GM18867 (cell line): ENCODE measurements around the gene MOGAT3.

ENCODE experiments used
- ATAC-seq: cut with Tn5 transposase; IDR thresholded peaks from one replicate; pipeline ENCODE4 v1.9.1; 2021; ENCODE audit warnings: mild to moderate bottlenecking, moderate library complexity; ENCODE audit not compliant: unreplicated experiment

The MOGAT3 gene

GRCh38 chr7:101200862-101201599 is at the start of gene MOGAT3:
MOGAT3 (minus strand) TSS chr7:101201036; CDS start chr7:101200854, 182 bp downstream.
- no peak for ATAC-seq

DNA sequence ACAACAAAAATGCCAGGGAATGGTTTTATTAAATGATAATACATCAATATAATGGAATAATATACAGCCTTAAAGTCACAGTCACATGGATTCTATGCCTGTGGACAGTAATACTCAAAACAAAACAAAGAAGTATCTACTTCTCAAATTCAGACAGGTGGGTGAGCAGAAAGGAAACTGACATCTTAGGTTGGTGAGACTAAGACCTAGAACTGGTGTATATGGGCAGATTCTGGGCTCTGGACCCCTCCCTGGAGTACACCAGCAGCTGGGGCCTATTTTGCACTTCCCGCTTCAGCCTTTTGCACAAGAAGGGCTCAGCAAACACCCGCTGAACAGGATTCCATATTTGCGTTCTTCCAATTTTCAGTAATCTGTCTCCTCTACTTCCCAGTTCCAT is 49.5 kb upstream of the MOGAT3 start:
- no peak for ATAC-seq

- no peak for ATAC-seq
Measured at GRCh38 chr7:101248276-101248675, 47.4 kb upstream of the MOGAT3 start.

DNA sequence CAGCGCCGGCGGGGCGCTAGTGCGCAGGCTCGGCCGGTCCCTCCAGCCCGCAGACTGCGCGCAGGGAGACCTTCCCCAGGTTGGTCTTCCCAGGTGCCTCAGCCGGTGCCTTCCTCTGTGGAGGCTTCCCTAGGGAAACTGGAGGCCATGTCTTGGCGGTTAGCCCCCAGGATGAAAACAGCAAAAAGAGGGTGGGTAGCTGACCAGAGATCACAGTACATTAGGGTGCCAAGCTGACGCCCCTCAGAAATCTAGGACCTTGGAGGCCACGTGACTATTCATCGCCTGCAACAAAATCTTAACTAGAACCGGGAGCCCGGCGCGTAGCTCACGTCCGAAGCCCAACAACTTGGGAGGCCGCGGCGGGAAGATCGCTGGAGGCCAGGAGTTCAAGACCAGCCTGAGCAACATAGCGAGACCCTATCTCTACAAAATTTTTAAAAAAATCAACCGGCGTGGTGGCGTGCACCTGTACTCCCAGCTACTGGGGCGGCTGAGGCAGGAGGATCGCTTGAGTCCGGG is 44.4 kb upstream of the MOGAT3 start:
- no peak for ATAC-seq

DNA sequence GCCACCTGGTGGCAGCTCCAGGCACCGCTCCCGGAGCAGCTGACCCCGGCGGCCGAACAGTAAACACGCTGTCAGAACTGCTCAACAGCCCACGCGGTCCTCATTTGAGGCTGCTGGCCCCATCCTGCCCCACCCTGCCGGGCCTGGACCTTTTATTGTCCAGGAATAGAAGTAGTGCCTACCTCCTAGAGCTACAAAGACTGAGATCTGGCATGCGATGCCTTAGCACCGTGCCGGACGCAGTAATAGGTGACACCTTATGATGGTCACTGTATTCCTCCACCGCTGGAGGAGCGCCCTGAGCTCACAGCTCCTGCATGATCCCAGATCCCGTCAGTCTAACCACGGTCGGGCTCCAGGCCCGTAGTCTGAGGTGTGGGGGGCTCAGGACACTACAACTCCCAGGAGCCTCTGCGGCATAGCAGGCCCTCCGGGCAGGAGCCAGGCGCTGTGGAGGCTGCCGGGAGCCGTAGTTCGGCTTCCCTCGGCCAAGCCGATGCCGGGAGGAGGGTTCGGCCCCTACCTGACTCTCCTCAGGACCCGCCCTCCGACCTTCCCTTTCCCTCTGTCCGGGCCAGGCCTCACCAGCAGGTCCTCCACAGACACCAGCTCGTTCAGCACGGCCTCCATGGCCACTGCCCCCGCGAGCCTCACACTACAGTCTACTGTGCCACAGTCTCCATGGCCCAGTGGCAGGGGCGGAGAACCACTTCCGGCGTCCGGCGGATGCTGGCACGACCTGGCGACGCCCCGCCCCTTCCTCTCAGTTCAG is 43.7 kb upstream of the MOGAT3 start, which contains the start of gene FIS1:
FIS1 (minus strand) TSS at position 707 of the 772 bp plus-strand sequence; CDS start at position 630, 77 bp downstream.
- ATAC-seq = peak; percentile 92

- ATAC-seq = no peak
Measured at GRCh38 chr7:101243646-101244374, 43.0 kb upstream of the MOGAT3 start.

GRCh38 chr7:101241443-101242349 is 40.9 kb upstream of the MOGAT3 start:
- no peak for ATAC-seq

GRCh38 chr7:101241015-101241363 is 40.2 kb upstream of the MOGAT3 start:
- ATAC-seq = no peak

DNA sequence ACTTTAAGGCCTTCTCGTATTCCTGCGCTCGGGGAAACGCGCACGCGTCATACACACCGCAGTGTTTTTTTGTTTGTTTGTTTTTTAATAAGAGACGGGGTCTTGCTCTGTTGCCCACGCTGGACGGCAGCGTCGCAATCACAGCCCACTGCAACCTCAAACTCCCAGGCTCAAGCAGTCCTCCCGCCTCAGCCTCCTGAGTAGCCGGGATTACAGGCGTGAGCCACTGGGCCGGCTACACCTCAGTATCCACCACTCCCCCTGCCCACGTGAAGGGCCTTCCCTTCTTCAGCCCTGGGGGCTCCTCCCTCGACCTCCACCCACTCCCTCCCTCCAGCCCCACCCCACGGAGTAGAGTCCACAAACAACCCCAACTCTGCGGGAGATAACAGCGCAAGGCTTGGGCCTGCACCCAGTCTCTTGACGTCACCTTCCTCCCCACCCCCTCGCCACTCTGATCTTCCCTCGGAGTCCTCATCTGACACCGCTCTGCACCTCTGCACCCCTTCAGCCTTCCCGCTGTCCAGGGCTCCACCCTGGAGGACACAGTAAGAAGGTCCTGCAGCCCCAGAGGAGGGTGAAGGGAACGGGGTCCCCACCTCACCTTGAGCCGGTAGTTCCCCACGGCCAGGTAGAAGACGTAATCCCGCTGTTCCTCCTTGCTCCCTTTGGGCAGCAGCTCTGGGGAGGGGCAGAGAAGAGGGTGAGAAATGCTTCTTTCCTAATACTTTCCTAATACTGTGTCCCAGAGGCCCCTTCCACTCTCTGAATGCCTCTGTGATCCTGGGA is 39.6 kb upstream of the MOGAT3 start:
- ATAC-seq = no peak

DNA sequence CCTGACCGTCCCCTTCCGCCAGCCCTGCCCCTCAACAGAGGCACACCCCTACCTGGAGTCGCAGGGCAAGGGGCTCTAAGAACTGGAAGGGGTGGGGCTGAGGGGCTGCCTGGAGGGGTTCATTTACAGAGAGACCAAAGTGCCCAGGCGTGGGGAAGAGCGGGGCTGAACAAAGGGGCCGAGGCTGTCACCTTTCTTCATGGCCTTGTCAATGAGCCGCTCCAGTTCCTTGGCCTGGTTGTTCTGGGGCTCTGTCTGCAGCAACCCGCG is 39.0 kb upstream of the MOGAT3 start:
- no peak for ATAC-seq

- ATAC-seq = no peak
Measured at GRCh38 chr7:101239191-101239950, 38.5 kb upstream of the MOGAT3 start.

GRCh38 chr7:101238226-101239182 is 37.7 kb upstream of the MOGAT3 start:
- ATAC-seq = no peak

GRCh38 chr7:101237206-101238067 is 36.6 kb upstream of the MOGAT3 start, which contains the start of gene CLDN15:
CLDN15 (minus strand) TSS chr7:101237802; CDS start chr7:101237581, 221 bp downstream.
- ATAC-seq = no peak

DNA sequence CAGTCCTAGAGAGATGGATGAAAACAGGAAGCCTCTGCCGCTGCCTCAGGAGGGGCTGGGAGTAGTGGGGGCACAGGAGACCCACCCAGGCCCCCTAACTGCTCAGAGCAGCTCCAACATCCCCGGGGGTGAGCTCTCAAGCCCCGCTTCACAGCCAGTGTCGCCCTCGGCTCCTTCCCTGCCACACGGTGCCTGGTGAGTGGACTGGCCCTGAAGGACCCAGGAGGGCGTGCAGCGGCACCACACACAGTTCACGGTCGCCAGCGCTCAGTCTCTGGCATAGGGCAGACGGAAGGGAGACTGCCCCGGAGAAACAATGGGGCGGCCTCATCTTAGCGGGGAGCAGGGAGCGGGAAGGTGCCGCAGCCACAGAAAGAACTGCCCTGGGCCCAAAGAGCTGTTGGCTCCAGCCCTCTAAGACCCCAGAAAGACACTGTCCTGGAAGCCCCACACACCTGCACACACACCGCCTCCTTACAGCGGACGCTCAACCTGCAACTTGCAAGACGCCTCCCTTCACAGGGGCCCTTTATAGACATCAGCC is 35.5 kb upstream of the MOGAT3 start:
- no peak for ATAC-seq

- ATAC-seq = no peak
Measured at GRCh38 chr7:101235522-101235921, 34.7 kb upstream of the MOGAT3 start.

GRCh38 chr7:101235050-101235449 is 34.2 kb upstream of the MOGAT3 start:
- no peak for ATAC-seq

GRCh38 chr7:101234636-101235035 is 33.8 kb upstream of the MOGAT3 start:
- ATAC-seq = no peak
